SK-N-SH treated with all-trans-retinoic acid at 6 μM for 48 hours (cell line): Measurements from ENCODE around the gene NTNG1.

Experiments used
- ATAC-seq: fragments of 200-7000 bp; cut with Tn5 transposase; 3 replicates; pipeline ENCODE4 v1.9.1; 2020; ENCODE audit warnings: mild to moderate bottlenecking, moderate library complexity
- ARNTL ChIP-seq: fragments of 450-650 bp; formaldehyde crosslinking; IDR thresholded peaks from 2 replicates; pipeline ENCODE4 v1.5.0; 2020; ENCODE audit warnings: low read depth, mild to moderate bottlenecking, moderate library complexity, borderline replicate concordance
- BACH2 ChIP-seq: fragments of 250-450 bp; sonication (Bioruptor Pico); IDR thresholded peaks from 2 replicates; pipeline ENCODE4 v1.9.0; 2021; ENCODE audit warnings: mild to moderate bottlenecking, borderline replicate concordance
- CSDC2 ChIP-seq: fragments of 250-450 bp; sonication (Bioruptor Pico); IDR thresholded peaks from 2 replicates; pipeline ENCODE4 v1.5.0; 2020; ENCODE audit warnings: mild to moderate bottlenecking, moderate library complexity
- CSRNP3 ChIP-seq: fragments of 250-450 bp; sonication (Bioruptor Pico); IDR thresholded peaks from 2 replicates; pipeline ENCODE4 v1.5.1; 2021; ENCODE audit warnings: mild to moderate bottlenecking, moderate library complexity
- ESRRG ChIP-seq: fragments of 250-450 bp; sonication (Bioruptor Pico); IDR thresholded peaks from 2 replicates; pipeline ENCODE4 v1.6.1; 2021; ENCODE audit warnings: mild to moderate bottlenecking
- GLIS3 ChIP-seq: fragments of 250-450 bp; sonication (Bioruptor Pico); IDR thresholded peaks from 2 replicates; pipeline ENCODE4 v1.5.0; 2020; ENCODE audit warnings: mild to moderate bottlenecking, moderate library complexity
- ISL1 ChIP-seq: fragments of 250-450 bp; sonication (Bioruptor Pico); IDR thresholded peaks from 2 replicates; pipeline ENCODE4 v2.1.2; 2022; ENCODE audit warnings: mild to moderate bottlenecking, moderate library complexity
- OSR1 ChIP-seq: fragments of 250-450 bp; sonication (Bioruptor Pico); IDR thresholded peaks from 2 replicates; pipeline ENCODE4 v1.8.0; 2022; ENCODE audit warnings: moderate library complexity, mild to moderate bottlenecking, inconsistent platforms
- PATZ1 ChIP-seq: fragments of 250-450 bp; sonication (Bioruptor Pico); IDR thresholded peaks from 2 replicates; pipeline ENCODE4 v1.8.0; 2020; ENCODE audit warnings: mild to moderate bottlenecking, moderate library complexity, borderline replicate concordance
- PPARA ChIP-seq: fragments of 250-450 bp; sonication (Bioruptor Pico); IDR thresholded peaks from 2 replicates; pipeline ENCODE4 v1.5.0; 2020; ENCODE audit warnings: mild to moderate bottlenecking, borderline replicate concordance
- SNAI2 ChIP-seq: fragments of 250-450 bp; sonication (Bioruptor Pico); IDR thresholded peaks from 2 replicates; pipeline ENCODE4 v1.5.0; 2020; ENCODE audit warnings: mild to moderate bottlenecking, moderate library complexity
- TCF4 ChIP-seq: fragments of 250-450 bp; sonication (Bioruptor Pico); IDR thresholded peaks from 2 replicates; pipeline ENCODE4 v1.8.0; 2021; ENCODE audit warnings: mild to moderate bottlenecking, moderate library complexity, borderline replicate concordance
- TOX ChIP-seq: fragments of 250-450 bp; sonication (Bioruptor Pico); IDR thresholded peaks from 2 replicates; pipeline ENCODE4 v1.8.0; 2021; ENCODE audit warnings: mild to moderate bottlenecking, moderate library complexity, borderline replicate concordance
- ZC3H10 ChIP-seq: fragments of 250-450 bp; sonication (Bioruptor Pico); IDR thresholded peaks from 2 replicates; pipeline ENCODE4 v1.5.1; 2021; ENCODE audit warnings: mild to moderate bottlenecking, moderate library complexity
- ZFP3 ChIP-seq: fragments of 250-450 bp; sonication (Bioruptor Pico); IDR thresholded peaks from 2 replicates; pipeline ENCODE4 v1.5.0; 2020; ENCODE audit warnings: mild to moderate bottlenecking, moderate library complexity
- ZFP30 ChIP-seq: fragments of 450-650 bp; formaldehyde crosslinking; IDR thresholded peaks from 2 replicates; pipeline ENCODE4 v1.5.0; 2022; ENCODE audit warnings: mild to moderate bottlenecking, moderate library complexity
- ZNF565 ChIP-seq: fragments of 450-650 bp; formaldehyde crosslinking; conservative IDR thresholded peaks from 2 replicates; pipeline ENCODE4 v1.5.0; 2020; ENCODE audit warnings: low read depth, mild to moderate bottlenecking, moderate library complexity
- ZNF70 ChIP-seq: fragments of 450-650 bp; formaldehyde crosslinking; IDR thresholded peaks from 2 replicates; pipeline ENCODE4 v1.5.0; 2020; ENCODE audit warnings: mild to moderate bottlenecking, moderate library complexity
- ZNF8 ChIP-seq: fragments of 450-650 bp; formaldehyde crosslinking; IDR thresholded peaks from 2 replicates; pipeline ENCODE4 v1.5.0; 2020; ENCODE audit warnings: mild to moderate bottlenecking, moderate library complexity
- TF ChIP-seq, protein P1 (sequence below): fragments of 250-450 bp; sonication (Bioruptor Pico); IDR thresholded peaks from 2 replicates; pipeline ENCODE4 v1.5.1; 2020; ENCODE audit warnings: low read depth, mild to moderate bottlenecking, moderate library complexity

The NTNG1 gene

DNA sequence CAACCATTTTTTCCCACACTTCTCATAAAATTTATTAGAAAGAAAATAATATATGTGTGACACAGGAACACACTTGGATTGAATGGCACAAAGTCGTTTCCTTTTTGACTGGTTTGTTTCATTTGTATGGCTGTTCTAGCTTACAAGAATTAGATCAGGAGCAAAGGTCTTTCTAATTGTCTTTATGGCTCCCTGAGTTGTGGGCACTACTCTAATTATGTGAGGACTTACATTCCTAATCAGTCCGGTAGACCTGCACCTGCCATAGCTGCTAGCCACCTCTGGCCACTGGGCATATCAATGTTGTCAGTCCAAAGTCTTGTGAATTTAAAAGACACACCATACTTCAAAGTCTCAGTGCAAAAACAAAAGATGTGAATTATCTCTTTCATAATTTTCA lies 346.7 kb downstream of the NTNG1 start:
- TF ChIP-seq GLIS3 (CRISPR knock-in tag) = no peak
- no peak for ATAC-seq

DNA sequence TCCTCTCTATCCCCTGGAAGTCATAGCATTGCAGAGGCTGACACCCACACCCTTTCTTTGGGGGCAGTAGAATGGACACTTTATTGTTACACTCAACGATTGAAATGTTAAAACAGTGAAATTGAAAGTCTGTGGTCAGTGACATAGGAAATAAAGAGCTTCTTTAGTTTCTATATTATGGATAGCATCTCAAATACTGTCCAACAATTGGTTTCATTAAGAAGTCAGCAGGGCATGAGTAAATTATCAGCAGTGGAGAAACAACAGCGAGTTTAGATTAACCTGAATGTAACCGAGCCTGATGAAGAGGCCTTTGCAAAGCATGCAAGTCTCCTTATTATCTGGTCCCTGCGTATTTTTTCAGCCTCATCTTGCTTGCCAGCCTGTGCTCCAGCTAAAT lies 350.7 kb downstream of the NTNG1 start:
- no peak for ATAC-seq
- TF ChIP-seq ZFP30 (CRISPR knock-in tag) (no peak), ZNF565 (CRISPR knock-in tag) (no peak), CSDC2 (CRISPR knock-in tag) (no peak), CSRNP3 (CRISPR knock-in tag) (no peak), PPARA (CRISPR knock-in tag) (no peak), ISL1 (CRISPR knock-in tag) (no peak), PATZ1 (CRISPR knock-in tag) (no peak), ARNTL (CRISPR knock-in tag) (no peak), ESRRG (CRISPR knock-in tag) (no peak), ZFP3 (CRISPR knock-in tag) (no peak), TOX (CRISPR knock-in tag) (no peak), TCF4 (CRISPR knock-in tag) (no peak), ZC3H10 (CRISPR knock-in tag) (no peak)
- TF ChIP-seq, protein P1, sequence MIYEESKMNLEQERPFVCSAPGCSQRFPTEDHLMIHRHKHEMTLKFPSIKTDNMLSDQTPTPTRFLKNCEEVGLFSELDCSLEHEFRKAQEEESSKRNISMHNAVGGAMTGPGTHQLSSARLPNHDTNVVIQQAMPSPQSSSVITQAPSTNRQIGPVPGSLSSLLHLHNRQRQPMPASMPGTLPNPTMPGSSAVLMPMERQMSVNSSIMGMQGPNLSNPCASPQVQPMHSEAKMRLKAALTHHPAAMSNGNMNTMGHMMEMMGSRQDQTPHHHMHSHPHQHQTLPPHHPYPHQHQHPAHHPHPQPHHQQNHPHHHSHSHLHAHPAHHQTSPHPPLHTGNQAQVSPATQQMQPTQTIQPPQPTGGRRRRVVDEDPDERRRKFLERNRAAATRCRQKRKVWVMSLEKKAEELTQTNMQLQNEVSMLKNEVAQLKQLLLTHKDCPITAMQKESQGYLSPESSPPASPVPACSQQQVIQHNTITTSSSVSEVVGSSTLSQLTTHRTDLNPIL (CRISPR knock-in tag) = no peak

- ATAC-seq = no peak
Observed at GRCh38 chr1:107493111-107493716, 352.4 kb downstream of the NTNG1 start.

More at GRCh38 chr1:107493111-107493716, 352.4 kb downstream of the NTNG1 start:
- TF ChIP-seq ISL1 (CRISPR knock-in tag) (no peak), ZFP3 (CRISPR knock-in tag) (no peak), CSRNP3 (CRISPR knock-in tag) (no peak), GLIS3 (CRISPR knock-in tag) (no peak), ZNF70 (CRISPR knock-in tag) (no peak), OSR1 (no peak), ZFP30 (CRISPR knock-in tag) (no peak), TCF4 (CRISPR knock-in tag) (no peak), ZNF565 (CRISPR knock-in tag) (no peak), BACH2 (no peak), SNAI2 (CRISPR knock-in tag) (no peak), PPARA (CRISPR knock-in tag) (no peak), ZNF8 (CRISPR knock-in tag) (no peak)
- TF ChIP-seq, protein P1 (CRISPR knock-in tag) = no peak
